OCI-LY7 (cell line): ENCODE results near the gene CHCHD1. TPM values are rescaled to one million over a fixed set of nuclear protein-coding genes. Genes with fewer than 3 reads are reported as not detected.
"Not testable (repeated sequence)": the region's sequence is repeated elsewhere in the genome, so short reads cannot be mapped to it uniquely, and the experiment has no call there.

Source experiments
- BruUV-seq: library from RNA; stranded (reverse); fragments of 400-500 nt; replicated peaks from 2 replicates; lab custom pipeline; 2021; lab: Mats Ljungman, UMichigan
- CTCF ChIA-PET: fragments of 300-600 bp; sonication (Branson Sonifier 250); formaldehyde crosslinking; loops from one replicate; lab custom pipeline; 2022; ENCODE audit warnings: antibody characterized with exemption; ENCODE audit not compliant: unreplicated experiment; lab: Charles Lee
- POLR2A ChIA-PET: fragments of 300-600 bp; sonication (Branson Sonifier 250); formaldehyde crosslinking; loops from one replicate; lab custom pipeline; 2022; ENCODE audit warnings: antibody characterized with exemption; lab: Charles Lee
- DNase-seq: peaks from one replicate; pipeline ENCODE4 v3.0.0-alpha.2; 2015; ENCODE audit warnings: low spot score
- H2AFZ ChIP-seq: fragments of 200-600 bp; sonication (generic), shearing (Covaris generic); 2 replicates; pipeline ENCODE4 v1.6.1; 2014; ENCODE audit warnings: mild to moderate bottlenecking, antibody characterized with exemption, low read length, moderate library complexity
- H3K27ac ChIP-seq: fragments of 200-600 bp; sonication (generic); 2 replicates; pipeline ENCODE4 v1.5.1; 2014; ENCODE audit warnings: mixed run types, low read depth, mild to moderate bottlenecking, moderate library complexity, low read length, inconsistent platforms; ENCODE audit not compliant: poor library complexity, severe bottlenecking
- H3K36me3 ChIP-seq: fragments of 200-600 bp; sonication (generic); 2 replicates; pipeline ENCODE4 v1.6.1; 2014; ENCODE audit warnings: mild to moderate bottlenecking, antibody characterized with exemption, low read length, moderate library complexity, mixed read lengths; ENCODE audit not compliant: insufficient read depth
- H3K4me1 ChIP-seq: fragments of 200-600 bp; sonication (generic); 2 replicates; pipeline ENCODE4 v1.5.1; 2014; ENCODE audit warnings: mild to moderate bottlenecking, low read length; ENCODE audit not compliant: insufficient read depth, poor library complexity, severe bottlenecking
- H3K4me2 ChIP-seq: fragments of 200-600 bp; sonication (generic); 2 replicates; pipeline ENCODE4 v1.6.1; 2014; ENCODE audit warnings: mild to moderate bottlenecking, low read length
- H3K4me3 ChIP-seq: fragments of 200-600 bp; sonication (generic); 2 replicates; pipeline ENCODE4 v1.5.1; 2014; ENCODE audit warnings: mild to moderate bottlenecking, low read depth, low read length; ENCODE audit not compliant: poor library complexity, severe bottlenecking
- H3K79me2 ChIP-seq: fragments of 200-600 bp; sonication (generic); 2 replicates; pipeline ENCODE4 v1.6.1; 2016; ENCODE audit warnings: low read depth, mild to moderate bottlenecking, low read length, moderate library complexity, mixed read lengths; ENCODE audit not compliant: insufficient read depth
- H3K9me2 ChIP-seq: fragments of 200-600 bp; sonication (generic); 2 replicates; pipeline ENCODE4 v1.6.1; 2016; ENCODE audit warnings: mild to moderate bottlenecking, low read length, mixed read lengths; ENCODE audit not compliant: insufficient read depth
- H3K9me3 ChIP-seq: fragments of 200-600 bp; sonication (generic); 2 replicates; pipeline ENCODE4 v1.6.1; 2014; ENCODE audit warnings: mild to moderate bottlenecking, mixed run types, low read length, mixed read lengths
- H4K20me1 ChIP-seq: fragments of 200-600 bp; sonication (generic); 2 replicates; pipeline ENCODE4 v1.6.1; 2014; ENCODE audit warnings: mild to moderate bottlenecking, antibody characterized with exemption, low read length, moderate library complexity, mixed read lengths; ENCODE audit not compliant: insufficient read depth
- EZH2phosphoT487 ChIP-seq: fragments of 200-600 bp; sonication (generic); IDR thresholded peaks from 2 replicates; pipeline ENCODE4 v1.6.1; 2018; ENCODE audit warnings: low read depth, borderline replicate concordance, mild to moderate bottlenecking, mixed run types, antibody characterized with exemption, low read length, moderate library complexity, mixed read lengths
- intact Hi-C: fragments of 100-400 bp; cut with micrococcal nuclease; formaldehyde crosslinking; loops from one replicate; pipeline ENCODE4 v1.10.0; 2022; ENCODE audit not compliant: unreplicated experiment
- total RNA-seq, 2 experiments: library from RNA; depleted of rRNA in 1 of 2; stranded (reverse); fragments of >200 nt in 1 of 2; shearing (Covaris generic) in 1 of 2; gene quantifications; 2 replicates each; pipeline ENCODE4 v1.2.3, GENCODE V29; 2014 to 2022
- TF ChIP-seq, protein P1 (sequence below): fragments of 200-600 bp; sonication (generic); conservative IDR thresholded peaks from 2 replicates; pipeline ENCODE4 v1.5.1; 2014; ENCODE audit warnings: mild to moderate bottlenecking, antibody characterized with exemption, low read length, moderate library complexity, mixed read lengths

Gene CHCHD1
- total RNA-seq, 2 experiments from 2014 or later = 36.6 to 55.6 TPM

GRCh38 chr10:73824146-73824725, 42.4 kb downstream of the CHCHD1 start:
- no peak for DNase-seq
- BruUV-seq = no TSS peak
- no peak overlapping the region for H3K4me2 ChIP-seq
- POLR2A ChIA-PET = interaction anchor here (0.6 kb wide), 1 partner anchor 68 kb away, joined by 4 read pairs; no protein-coding TSS in a partner anchor
- peaks cover 17% of the 10 kb centered on the region for H3K36me3 ChIP-seq
- H3K79me2 ChIP-seq = no peaks in the 10 kb centered on the region
- H3K9me3 ChIP-seq = no peaks in the 10 kb centered on the region
- H3K4me3 ChIP-seq = no peak overlapping the region
- no peak for TF ChIP-seq EZH2phosphoT487
- H3K9me2 ChIP-seq = no peaks in the 10 kb centered on the region
- no peak overlapping the region for H3K27ac ChIP-seq
- H3K4me1 ChIP-seq = no peaks in the 10 kb centered on the region
- intact Hi-C loops = no loop called here
- H2AFZ ChIP-seq = no peak overlapping the region
- no peaks in the 10 kb centered on the region for H4K20me1 ChIP-seq
- CTCF ChIA-PET = no interaction called here

- H3K36me3 ChIP-seq = peaks cover 14% of the 10 kb centered on the region
- ChIA-PET POLR2A (no interaction called here), CTCF (no interaction called here)
- BruUV-seq = no TSS peak
- H2AFZ ChIP-seq = no peak overlapping the region
- no peaks in the 10 kb centered on the region for H3K9me2 ChIP-seq
- TF ChIP-seq, protein P1, sequence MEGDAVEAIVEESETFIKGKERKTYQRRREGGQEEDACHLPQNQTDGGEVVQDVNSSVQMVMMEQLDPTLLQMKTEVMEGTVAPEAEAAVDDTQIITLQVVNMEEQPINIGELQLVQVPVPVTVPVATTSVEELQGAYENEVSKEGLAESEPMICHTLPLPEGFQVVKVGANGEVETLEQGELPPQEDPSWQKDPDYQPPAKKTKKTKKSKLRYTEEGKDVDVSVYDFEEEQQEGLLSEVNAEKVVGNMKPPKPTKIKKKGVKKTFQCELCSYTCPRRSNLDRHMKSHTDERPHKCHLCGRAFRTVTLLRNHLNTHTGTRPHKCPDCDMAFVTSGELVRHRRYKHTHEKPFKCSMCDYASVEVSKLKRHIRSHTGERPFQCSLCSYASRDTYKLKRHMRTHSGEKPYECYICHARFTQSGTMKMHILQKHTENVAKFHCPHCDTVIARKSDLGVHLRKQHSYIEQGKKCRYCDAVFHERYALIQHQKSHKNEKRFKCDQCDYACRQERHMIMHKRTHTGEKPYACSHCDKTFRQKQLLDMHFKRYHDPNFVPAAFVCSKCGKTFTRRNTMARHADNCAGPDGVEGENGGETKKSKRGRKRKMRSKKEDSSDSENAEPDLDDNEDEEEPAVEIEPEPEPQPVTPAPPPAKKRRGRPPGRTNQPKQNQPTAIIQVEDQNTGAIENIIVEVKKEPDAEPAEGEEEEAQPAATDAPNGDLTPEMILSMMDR = no peak
- TF ChIP-seq EZH2phosphoT487 = no peak
- intact Hi-C loops = no loop called here
- no peaks in the 10 kb centered on the region for H3K9me3 ChIP-seq
- no peak overlapping the region for H3K4me2 ChIP-seq
- H3K27ac ChIP-seq = no peak overlapping the region
- no peaks in the 10 kb centered on the region for H4K20me1 ChIP-seq
- no peaks in the 10 kb centered on the region for H3K4me1 ChIP-seq
- H3K79me2 ChIP-seq = no peaks in the 10 kb centered on the region
- no peak overlapping the region for H3K4me3 ChIP-seq
- no peak for DNase-seq
These were observed 45.7 kb downstream of the CHCHD1 start for GRCh38 chr10:73827346-73828089.

- H3K4me1 ChIP-seq = no peaks in the 10 kb centered on the region
- no peaks in the 10 kb centered on the region for H3K79me2 ChIP-seq
- no peaks in the 10 kb centered on the region for H3K9me3 ChIP-seq
- BruUV-seq = no TSS peak
- ChIA-PET POLR2A (no interaction called here), CTCF (no interaction called here)
- intact Hi-C loops = no loop called here
- no peaks in the 10 kb centered on the region for H3K9me2 ChIP-seq
- no peak for DNase-seq
- H3K27ac ChIP-seq = no peak overlapping the region
- H4K20me1 ChIP-seq = no peaks in the 10 kb centered on the region
- no peak overlapping the region for H3K4me2 ChIP-seq
- no peak overlapping the region for H3K4me3 ChIP-seq
- H2AFZ ChIP-seq = no peak overlapping the region
- TF ChIP-seq, protein P1 = no peak
- TF ChIP-seq EZH2phosphoT487 = no peak
- H3K36me3 ChIP-seq = peaks cover 14% of the 10 kb centered on the region
These were observed 46.3 kb downstream of the CHCHD1 start for GRCh38 chr10:73828161-73828560.

DNA sequence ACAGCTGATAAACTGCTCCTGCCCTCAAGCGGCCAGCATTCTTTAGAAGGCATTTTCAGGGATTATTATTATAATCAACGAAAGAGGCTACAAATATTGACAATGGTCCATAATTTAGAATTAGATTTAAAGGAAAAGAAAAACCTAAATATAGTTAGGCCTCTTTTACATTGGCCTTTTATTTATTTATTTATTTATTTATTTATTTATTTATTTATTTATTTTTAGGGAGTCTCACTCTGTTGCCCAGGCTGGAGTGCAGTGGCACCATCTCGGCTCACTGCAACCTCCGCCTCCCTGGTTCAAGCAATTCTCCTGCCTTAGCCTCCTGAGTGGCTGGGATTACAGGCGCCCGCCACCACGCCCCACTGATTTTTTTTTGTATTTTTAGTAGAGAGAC, 47.2 kb downstream of the CHCHD1 start:
- H3K9me3 ChIP-seq, H3K4me1 ChIP-seq, H3K27ac ChIP-seq, CTCF ChIA-PET, BruUV-seq, H3K36me3 ChIP-seq, H4K20me1 ChIP-seq, H3K79me2 ChIP-seq, H3K4me2 ChIP-seq, POLR2A ChIA-PET, H2AFZ ChIP-seq, H3K9me2 ChIP-seq, intact Hi-C loops, DNase-seq, H3K4me3 ChIP-seq: not testable (repeated sequence)
